ENCODE measurements around the gene R3HDM4.

R3HDM4 gene

GRCh38 chr19:947090-947706 is 34.2 kb upstream of the R3HDM4 start:
- H4K91ac ChIP-seq (ENCODE audit: low read depth, low read length, poor library complexity): no peak overlapping the region
- peaks cover 0 to 4% of the 10 kb centered on the region in 2 donors for H3K4me1 ChIP-seq (ENCODE audit: control insufficient read depth in 2 of 2, insufficient read depth in 1 of 2, low read depth in 1 of 2, low read length in 2 of 2)
- WGBS, 2 donors (ENCODE audit: extremely low coverage in 2 of 2, insufficient read length in 2 of 2, insufficient replicate concordance in 1 of 2): no CpG with 5 or more reads among the region's 30 CpGs
- H2AFZ ChIP-seq (ENCODE audit: low read length): no peak overlapping the region
- DNase-seq (ENCODE audit: low spot score): no peak
- H3K36me3 ChIP-seq (replicated peaks in 1 of 2; ENCODE audit: control insufficient read depth in 2 of 2, insufficient read depth in 2 of 2, low read length in 2 of 2): peaks cover 20 to 38% of the 10 kb centered on the region in 2 donors
- H2AK5ac ChIP-seq (ENCODE audit: low read depth, low read length): no peak overlapping the region
- H3K27me3 ChIP-seq (ENCODE audit: control insufficient read depth in 3 of 3, insufficient read depth in 3 of 3, low read depth in 1 of 3, low read length in 3 of 3): no peaks in the 10 kb centered on the region
- no peak overlapping the region for H2BK15ac ChIP-seq (ENCODE audit: low read length)
- H3K79me1 ChIP-seq (ENCODE audit: low read depth, low read length): peaks cover 35% of the 10 kb centered on the region
- H3K9ac ChIP-seq (ENCODE audit: low read depth, low read length, poor library complexity): no peak overlapping the region
- H3K14ac ChIP-seq (ENCODE audit: low read length): no peak overlapping the region
- peaks cover 0 to 5% of the 10 kb centered on the region in 2 donors for H3K9me3 ChIP-seq (replicated peaks in 1 of 2; ENCODE audit: control insufficient read depth in 2 of 2, insufficient read depth in 1 of 2, low read depth in 1 of 2, low read length in 2 of 2)
- H3K23ac ChIP-seq (ENCODE audit: low read depth, low read length, poor library complexity): peak overlapping the region; percentile 85
- H3K4me2 ChIP-seq (ENCODE audit: insufficient read depth, low read length, poor library complexity, severe bottlenecking): no peak overlapping the region
- H3K18ac ChIP-seq (ENCODE audit: low read length): peak overlapping the region; percentile 57
- H3K27ac ChIP-seq (replicated peaks; ENCODE audit: low read length): no peak overlapping the region
- no peak overlapping the region for H2BK12ac ChIP-seq (ENCODE audit: low read length)
- no peak overlapping the region for H3K4ac ChIP-seq (ENCODE audit: low read length)
- H2BK120ac ChIP-seq (ENCODE audit: low read depth, low read length): no peak overlapping the region
- H4K8ac ChIP-seq (ENCODE audit: low read depth, low read length): no peak overlapping the region
- no peak overlapping the region for H3K4me3 ChIP-seq (ENCODE audit: low read length in 2 of 2)
- peak overlapping the region; percentile 13 for H2BK5ac ChIP-seq (ENCODE audit: low read length)

GRCh38 chr19:945401-946252 is 32.6 kb upstream of the R3HDM4 start:
- Histone ChIP-seq H3K27me3 (ENCODE audit: control insufficient read depth in 3 of 3, insufficient read depth in 3 of 3, low read depth in 1 of 3, low read length in 3 of 3) (no peaks in the 10 kb centered on the region), H4K8ac (ENCODE audit: low read depth, low read length) (no peak overlapping the region), H3K14ac (ENCODE audit: low read length) (no peak overlapping the region), H3K79me1 (ENCODE audit: low read depth, low read length) (peaks cover 46% of the 10 kb centered on the region), H3K4ac (ENCODE audit: low read length) (no peak overlapping the region), H3K4me2 (ENCODE audit: insufficient read depth, low read length, poor library complexity, severe bottlenecking) (no peak overlapping the region), H3K4me3 (ENCODE audit: low read length in 2 of 2) (peak overlapping the region in 1 of 2 donors; percentile 63), H2AK5ac (ENCODE audit: low read depth, low read length) (no peak overlapping the region), H2BK15ac (ENCODE audit: low read length) (no peak overlapping the region), H3K9ac (ENCODE audit: low read depth, low read length, poor library complexity) (no peak overlapping the region), H2BK5ac (ENCODE audit: low read length) (no peak overlapping the region), H2BK12ac (ENCODE audit: low read length) (no peak overlapping the region), H3K18ac (ENCODE audit: low read length) (no peak overlapping the region), H2BK120ac (ENCODE audit: low read depth, low read length) (no peak overlapping the region), H3K27ac (replicated peaks; ENCODE audit: low read length) (no peak overlapping the region), H3K23ac (ENCODE audit: low read depth, low read length, poor library complexity) (no peak overlapping the region), H3K4me1 (ENCODE audit: control insufficient read depth in 2 of 2, insufficient read depth in 1 of 2, low read depth in 1 of 2, low read length in 2 of 2) (peaks cover 0 to 9% of the 10 kb centered on the region in 2 donors), H3K36me3 (replicated peaks in 1 of 2; ENCODE audit: control insufficient read depth in 2 of 2, insufficient read depth in 2 of 2, low read length in 2 of 2) (peaks cover 24 to 50% of the 10 kb centered on the region in 2 donors), H4K91ac (ENCODE audit: low read depth, low read length, poor library complexity) (no peak overlapping the region), H3K9me3 (replicated peaks in 1 of 2; ENCODE audit: control insufficient read depth in 2 of 2, insufficient read depth in 1 of 2, low read depth in 1 of 2, low read length in 2 of 2) (peaks cover 0 to 5% of the 10 kb centered on the region in 2 donors), H2AFZ (ENCODE audit: low read length) (no peak overlapping the region)
- no peak for DNase-seq (ENCODE audit: low spot score)
- no CpG with 5 or more reads among the region's 37 CpGs for WGBS, 2 donors (ENCODE audit: extremely low coverage in 2 of 2, insufficient read length in 2 of 2, insufficient replicate concordance in 1 of 2)

GRCh38 chr19:944663-945241 is 31.7 kb upstream of the R3HDM4 start:
- no peak overlapping the region for H3K18ac ChIP-seq (ENCODE audit: low read length)
- no peak overlapping the region for H3K9ac ChIP-seq (ENCODE audit: low read depth, low read length, poor library complexity)
- H3K4me2 ChIP-seq (ENCODE audit: insufficient read depth, low read length, poor library complexity, severe bottlenecking): no peak overlapping the region
- no peak for DNase-seq (ENCODE audit: low spot score)
- no peak overlapping the region for H3K4ac ChIP-seq (ENCODE audit: low read length)
- H4K91ac ChIP-seq (ENCODE audit: low read depth, low read length, poor library complexity): no peak overlapping the region
- no peaks in the 10 kb centered on the region for H3K27me3 ChIP-seq (ENCODE audit: control insufficient read depth in 3 of 3, insufficient read depth in 3 of 3, low read depth in 1 of 3, low read length in 3 of 3)
- no peak overlapping the region for H3K4me3 ChIP-seq (ENCODE audit: low read length in 2 of 2)
- no peak overlapping the region for H2BK12ac ChIP-seq (ENCODE audit: low read length)
- H3K36me3 ChIP-seq (replicated peaks in 1 of 2; ENCODE audit: control insufficient read depth in 2 of 2, insufficient read depth in 2 of 2, low read length in 2 of 2): peaks cover 25 to 58% of the 10 kb centered on the region in 2 donors
- no peak overlapping the region for H2BK15ac ChIP-seq (ENCODE audit: low read length)
- H3K4me1 ChIP-seq (ENCODE audit: control insufficient read depth in 2 of 2, insufficient read depth in 1 of 2, low read depth in 1 of 2, low read length in 2 of 2): peaks cover 0 to 9% of the 10 kb centered on the region in 2 donors
- peaks cover 0 to 5% of the 10 kb centered on the region in 2 donors for H3K9me3 ChIP-seq (replicated peaks in 1 of 2; ENCODE audit: control insufficient read depth in 2 of 2, insufficient read depth in 1 of 2, low read depth in 1 of 2, low read length in 2 of 2)
- peak overlapping the region; percentile 93 for H3K23ac ChIP-seq (ENCODE audit: low read depth, low read length, poor library complexity)
- no peak overlapping the region for H3K14ac ChIP-seq (ENCODE audit: low read length)
- no peak overlapping the region for H2AK5ac ChIP-seq (ENCODE audit: low read depth, low read length)
- H2BK5ac ChIP-seq (ENCODE audit: low read length): no peak overlapping the region
- no peak overlapping the region for H3K27ac ChIP-seq (replicated peaks; ENCODE audit: low read length)
- H2AFZ ChIP-seq (ENCODE audit: low read length): no peak overlapping the region
- peaks cover 46% of the 10 kb centered on the region for H3K79me1 ChIP-seq (ENCODE audit: low read depth, low read length)
- WGBS, 2 donors (ENCODE audit: extremely low coverage in 2 of 2, insufficient read length in 2 of 2, insufficient replicate concordance in 1 of 2): no CpG with 5 or more reads among the region's 22 CpGs
- H4K8ac ChIP-seq (ENCODE audit: low read depth, low read length): no peak overlapping the region
- H2BK120ac ChIP-seq (ENCODE audit: low read depth, low read length): no peak overlapping the region

- Histone ChIP-seq H3K9me3 (replicated peaks in 1 of 2; ENCODE audit: control insufficient read depth in 2 of 2, insufficient read depth in 1 of 2, low read depth in 1 of 2, low read length in 2 of 2) (peaks cover 0 to 5% of the 10 kb centered on the region in 2 donors), H3K4ac (ENCODE audit: low read length) (no peak overlapping the region), H3K4me1 (ENCODE audit: control insufficient read depth in 2 of 2, insufficient read depth in 1 of 2, low read depth in 1 of 2, low read length in 2 of 2) (peaks cover 0 to 9% of the 10 kb centered on the region in 2 donors), H4K91ac (ENCODE audit: low read depth, low read length, poor library complexity) (no peak overlapping the region), H3K27ac (replicated peaks; ENCODE audit: low read length) (no peak overlapping the region), H2BK12ac (ENCODE audit: low read length) (peak overlapping the region; percentile 10), H4K8ac (ENCODE audit: low read depth, low read length) (peak overlapping the region; percentile 17), H3K23ac (ENCODE audit: low read depth, low read length, poor library complexity) (peak overlapping the region; percentile 93), H2BK5ac (ENCODE audit: low read length) (no peak overlapping the region), H3K79me1 (ENCODE audit: low read depth, low read length) (peaks cover 50% of the 10 kb centered on the region), H3K4me3 (ENCODE audit: low read length in 2 of 2) (no peak overlapping the region), H3K4me2 (ENCODE audit: insufficient read depth, low read length, poor library complexity, severe bottlenecking) (no peak overlapping the region), H3K14ac (ENCODE audit: low read length) (no peak overlapping the region), H3K36me3 (replicated peaks in 1 of 2; ENCODE audit: control insufficient read depth in 2 of 2, insufficient read depth in 2 of 2, low read length in 2 of 2) (peaks cover 29 to 64% of the 10 kb centered on the region in 2 donors), H2AK5ac (ENCODE audit: low read depth, low read length) (peak overlapping the region; percentile 21), H3K9ac (ENCODE audit: low read depth, low read length, poor library complexity) (peak overlapping the region; percentile 60), H2BK120ac (ENCODE audit: low read depth, low read length) (no peak overlapping the region), H3K18ac (ENCODE audit: low read length) (peak overlapping the region; percentile 76), H2BK15ac (ENCODE audit: low read length) (peak overlapping the region; percentile 67), H2AFZ (ENCODE audit: low read length) (no peak overlapping the region), H3K27me3 (ENCODE audit: control insufficient read depth in 3 of 3, insufficient read depth in 3 of 3, low read depth in 1 of 3, low read length in 3 of 3) (no peaks in the 10 kb centered on the region)
- DNase-seq (ENCODE audit: low spot score): no peak
- WGBS, 2 donors (ENCODE audit: extremely low coverage in 2 of 2, insufficient read length in 2 of 2, insufficient replicate concordance in 1 of 2): no CpG with 5 or more reads among the region's 27 CpGs
Observed at GRCh38 chr19:944171-944567, 31.1 kb upstream of the R3HDM4 start.
